HG03342 (cell line): Measurements from ENCODE around the gene DNAH3.
"Not testable (repeated sequence)": the region's sequence is repeated elsewhere in the genome, so short reads cannot be mapped to it uniquely, and the experiment has no call there.

Experiments used
- ATAC-seq: cut with Tn5 transposase; IDR thresholded peaks from one replicate; pipeline ENCODE4 v1.9.1; 2021; ENCODE audit warnings: mild to moderate bottlenecking, moderate library complexity; ENCODE audit not compliant: unreplicated experiment

Gene DNAH3

GRCh38 chr16:20946015-20946629 lies 204.5 kb downstream of the DNAH3 start:
- ATAC-seq, result no peak

GRCh38 chr16:20945575-20945875 lies 205.1 kb downstream of the DNAH3 start:
- not testable (repeated sequence) for ATAC-seq

- ATAC-seq, result no peak
Observed at GRCh38 chr16:20944861-20945574, 205.6 kb downstream of the DNAH3 start.

GRCh38 chr16:20942256-20942655 lies 208.4 kb downstream of the DNAH3 start:
- no peak for ATAC-seq

GRCh38 chr16:20941636-20941926 lies 209.1 kb downstream of the DNAH3 start:
- ATAC-seq, result no peak

- no peak for ATAC-seq
Observed at GRCh38 chr16:20940871-20941635, 209.6 kb downstream of the DNAH3 start.

- ATAC-seq, result no peak
Observed at GRCh38 chr16:20939611-20940010, 211.0 kb downstream of the DNAH3 start.

GRCh38 chr16:20938426-20938825 lies 212.2 kb downstream of the DNAH3 start:
- ATAC-seq, result no peak

- no peak for ATAC-seq
Observed at GRCh38 chr16:20937736-20938135, 212.9 kb downstream of the DNAH3 start.

GRCh38 chr16:20933589-20933988 lies 217.1 kb downstream of the DNAH3 start:
- no peak for ATAC-seq

- no peak for ATAC-seq
Observed at GRCh38 chr16:20931066-20931600, 219.5 kb downstream of the DNAH3 start.

GRCh38 chr16:20930365-20930690 lies 220.3 kb downstream of the DNAH3 start:
- ATAC-seq, result no peak

GRCh38 chr16:20929676-20930364 lies 220.8 kb downstream of the DNAH3 start:
- not testable (repeated sequence) for ATAC-seq

- ATAC-seq, result no peak
Observed at GRCh38 chr16:20928774-20929411, 221.8 kb downstream of the DNAH3 start.

- ATAC-seq, result no peak
Observed at GRCh38 chr16:20925751-20926150, 224.9 kb downstream of the DNAH3 start.

- ATAC-seq, result no peak
Observed at GRCh38 chr16:20923876-20924275, 226.8 kb downstream of the DNAH3 start.

GRCh38 chr16:20920799-20921198 lies 229.8 kb downstream of the DNAH3 start:
- ATAC-seq, result no peak

GRCh38 chr16:20920091-20920490 lies 230.6 kb downstream of the DNAH3 start:
- ATAC-seq, result no peak

GRCh38 chr16:20918486-20919239 lies 232.0 kb downstream of the DNAH3 start:
- no peak for ATAC-seq

- ATAC-seq, result no peak
Observed at GRCh38 chr16:20916942-20917341, 233.7 kb downstream of the DNAH3 start.
